Measurements from ENCODE around the gene VSIG1. TPM values are rescaled to one million over a fixed set of nuclear protein-coding genes. Genes with fewer than 3 reads are reported as not detected.

The VSIG1 gene
- total and polyA plus RNA-seq, 8 donors = 0.19 to 12.8 (median 0.49) TPM

- no peak for TF ChIP-seq CTCF (IDR thresholded peaks at IDR 0.05)
- Histone ChIP-seq H3K9me3 (no peaks in the 10 kb centered on the region), H3K27me3 (peaks cover 0 to 3% of the 10 kb centered on the region in 2 donors), H3K4me3 (no peak overlapping the region), H3K4me1 (no peaks in the 10 kb centered on the region), H3K36me3 (no peaks in the 10 kb centered on the region), H3K27ac (no peak overlapping the region)
- ATAC-seq (no peak), DNase-seq (no peak)
- intact Hi-C loops (cut with DNase I) = no loop called here
These were observed 26.0 kb upstream of the VSIG1 start for GRCh38 chrX:108018656-108019381.

GRCh38 chrX:108019382-108019875 is 25.4 kb upstream of the VSIG1 start:
- intact Hi-C loops (cut with DNase I) = no loop called here
- no peak for DNase-seq

GRCh38 chrX:108020631-108021030 is 24.2 kb upstream of the VSIG1 start:
- H3K27ac ChIP-seq = no peak overlapping the region
- no peaks in the 10 kb centered on the region for H3K4me1 ChIP-seq
- H3K36me3 ChIP-seq = no peaks in the 10 kb centered on the region
- H3K27me3 ChIP-seq = peaks cover 0 to 3% of the 10 kb centered on the region in 2 donors
- TF ChIP-seq CTCF (IDR thresholded peaks at IDR 0.05) = peak; percentile 17 to 27
- no peaks in the 10 kb centered on the region for H3K9me3 ChIP-seq
- no peak for DNase-seq
- ATAC-seq = peak; percentile 69
- intact Hi-C loops (cut with DNase I) = no loop called here
- no peak overlapping the region for H3K4me3 ChIP-seq

More at GRCh38 chrX:108019382-108019875, 25.4 kb upstream of the VSIG1 start:
- no peak overlapping the region for H3K27ac ChIP-seq
- no peak overlapping the region for H3K4me3 ChIP-seq
- ATAC-seq = no peak
- no peaks in the 10 kb centered on the region for H3K36me3 ChIP-seq
- no peak for TF ChIP-seq CTCF (IDR thresholded peaks at IDR 0.05)
- peaks cover 0 to 3% of the 10 kb centered on the region in 2 donors for H3K27me3 ChIP-seq
- no peaks in the 10 kb centered on the region for H3K4me1 ChIP-seq
- H3K9me3 ChIP-seq = no peaks in the 10 kb centered on the region

- H3K27ac ChIP-seq = no peak overlapping the region
- intact Hi-C loops (cut with DNase I) = no loop called here
- TF ChIP-seq CTCF (IDR thresholded peaks at IDR 0.05) = no peak
- H3K27me3 ChIP-seq = peaks cover 0 to 3% of the 10 kb centered on the region in 2 donors
- no peak overlapping the region for H3K4me3 ChIP-seq
- H3K4me1 ChIP-seq = no peaks in the 10 kb centered on the region
- H3K36me3 ChIP-seq = no peaks in the 10 kb centered on the region
- DNase-seq (no peak), ATAC-seq (no peak)
- H3K9me3 ChIP-seq = no peaks in the 10 kb centered on the region
These were observed 22.3 kb upstream of the VSIG1 start for GRCh38 chrX:108022491-108023089.

DNA sequence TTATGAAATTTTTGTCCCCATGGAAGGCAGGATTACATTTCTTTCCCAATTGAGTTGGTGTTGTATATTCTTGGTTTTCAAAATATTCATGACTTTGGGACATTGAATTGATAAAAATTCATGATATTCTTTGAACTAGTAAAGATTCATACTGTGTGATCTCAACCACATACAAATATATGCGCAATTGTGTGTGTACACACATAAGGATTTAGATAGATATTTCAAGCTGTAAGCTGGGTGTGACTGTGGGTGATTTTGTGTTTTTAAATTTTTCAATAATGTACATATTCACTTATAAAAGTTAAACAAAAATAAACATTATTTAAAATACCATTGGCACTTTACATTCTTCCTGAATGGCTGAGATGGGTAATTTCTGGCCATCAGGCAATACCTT is 19.5 kb upstream of the VSIG1 start:
- intact Hi-C loops (cut with DNase I) = no loop called here
- Histone ChIP-seq H3K4me3 (no peak overlapping the region), H3K27me3 (no peaks in the 10 kb centered on the region), H3K27ac (peak overlapping the region in 1 of 2 donors; percentile 33), H3K36me3 (no peaks in the 10 kb centered on the region), H3K4me1 (no peaks in the 10 kb centered on the region), H3K9me3 (no peaks in the 10 kb centered on the region)
- TF ChIP-seq CTCF (IDR thresholded peaks at IDR 0.05) = no peak
- ATAC-seq = no peak
- DNase-seq = no peak
